Sigmoid colon (tissue), 4 donors: ENCODE data around the gene MS4A4A.

ENCODE experiments used
- CTCF ChIP-seq, 4 experiments: fragments of 450-650 bp in 3 of 4; fragments of 200-600 bp in 1 of 4; IDR thresholded peaks; one replicate each; pipeline ENCODE4 v1.5.1; 2016 to 2019; ENCODE audit warnings: antibody characterized with exemption in 4 of 4, mild to moderate bottlenecking in 3 of 4, moderate library complexity in 2 of 4
- EP300 ChIP-seq, 4 donors: sonication (generic); formaldehyde crosslinking; IDR thresholded peaks; one replicate each; pipeline ENCODE4 v1.6.1; 2017; ENCODE audit warnings: antibody characterized with exemption in 4 of 4
- POLR2A ChIP-seq, 2 donors: fragments of 450-650 bp; IDR thresholded peaks; one replicate each; pipeline ENCODE4 v1.6.1; 2016; ENCODE audit warnings: antibody characterized with exemption in 2 of 2, mild to moderate bottlenecking in 2 of 2, moderate library complexity in 2 of 2
- POLR2AphosphoS5 ChIP-seq, 4 donors: sonication (generic); formaldehyde crosslinking; IDR thresholded peaks; one replicate each; pipeline ENCODE4 v1.6.1; 2017; ENCODE audit warnings: antibody characterized with exemption in 4 of 4

GRCh38 chr11:60339356-60339755 lies 58.9 kb downstream of the MS4A4A start:
- TF ChIP-seq CTCF (IDR thresholded peaks at IDR 0.05) (no peak), POLR2AphosphoS5 (IDR thresholded peaks at IDR 0.05) (no peak), POLR2A (IDR thresholded peaks at IDR 0.05) (no peak), EP300 (IDR thresholded peaks at IDR 0.05) (no peak)
